GM10248 (cell line): Measurements from ENCODE around the gene APPL2.

ENCODE experiments used
- CTCF ChIA-PET: fragments of 300-600 bp; sonication (Branson Sonifier 250); formaldehyde crosslinking; extraction: SDS; loops from one replicate; lab custom pipeline; 2021; ENCODE audit warnings: antibody characterized with exemption; lab: Yijun Ruan, JAX
- POLR2A ChIA-PET: fragments of 350-650 bp; sonication (Branson Sonifier 250); formaldehyde crosslinking; extraction: SDS; loops from one replicate; lab custom pipeline; 2020; ENCODE audit warnings: antibody characterized with exemption; lab: Yijun Ruan, JAX
- DNase-seq: peaks from one replicate; pipeline ENCODE4 v3.0.0; 2012; ENCODE audit errors: extremely low spot score
- CTCF ChIP-seq: IDR thresholded peaks from 2 replicates; pipeline ENCODE4 v1.5.1; 2012; ENCODE audit warnings: mild to moderate bottlenecking, low read depth; ENCODE audit errors: extremely low read depth, missing control alignments, control extremely low read depth

APPL2 gene

GRCh38 chr12:105222284-105222655, 13.7 kb downstream of the APPL2 start:
- ChIA-PET CTCF (interaction anchor here (1.4 to 5.7 kb wide), 2 partner anchors 11 to 12 kb away, joined by 3 to 22 read pairs; no protein-coding TSS in a partner anchor), POLR2A (no interaction called here)
- TF ChIP-seq CTCF, result no peak
- DNase-seq, result no peak

- POLR2A ChIA-PET, result no interaction called here
- DNase-seq, result no peak
- no peak for TF ChIP-seq CTCF
- CTCF ChIA-PET, result interaction anchor here (1.4 to 5.7 kb wide), 3 partner anchors 9 to 12 kb away, joined by 3 to 22 read pairs (median 5); no protein-coding TSS in a partner anchor
Measured at GRCh38 chr12:105221583-105222283, 14.2 kb downstream of the APPL2 start.

GRCh38 chr12:105220929-105221290, 15.1 kb downstream of the APPL2 start:
- POLR2A ChIA-PET, result no interaction called here
- CTCF ChIA-PET, result interaction anchor here (1.4 to 5.7 kb wide), 3 partner anchors 9 to 13 kb away, joined by 3 to 22 read pairs (median 5); no protein-coding TSS in a partner anchor
- TF ChIP-seq CTCF, result no peak
- DNase-seq, result no peak

- ChIA-PET CTCF (interaction anchor here (1.4 to 5.7 kb wide), 2 partner anchors 8 to 13 kb away, joined by 5 to 22 read pairs; no protein-coding TSS in a partner anchor), POLR2A (no interaction called here)
- DNase-seq, result no peak
- TF ChIP-seq CTCF, result no peak
Measured at GRCh38 chr12:105220150-105220928, 15.6 kb downstream of the APPL2 start.

GRCh38 chr12:105219261-105220028, 16.5 kb downstream of the APPL2 start:
- CTCF ChIA-PET, result interaction anchor here (1.3 to 5.7 kb wide), 2 partner anchors 14 to 16 kb away, joined by 4 to 22 read pairs; no protein-coding TSS in a partner anchor
- DNase-seq, result no peak
- POLR2A ChIA-PET, result no interaction called here
- no peak for TF ChIP-seq CTCF

- CTCF ChIA-PET, result interaction anchor here (0.7 to 5.7 kb wide), 4 partner anchors 8 to 165 kb away, joined by 3 to 22 read pairs (median 4); no protein-coding TSS in a partner anchor
- POLR2A ChIA-PET, result no interaction called here
- DNase-seq, result no peak
- no peak for TF ChIP-seq CTCF
Measured at GRCh38 chr12:105218434-105218833, 17.5 kb downstream of the APPL2 start.
